Fibroblast of skin of right quadriceps (primary cell): ENCODE results near the gene DPM3.
A peak's percentile ranks its signal among the peaks of the same experiment; 100 is the strongest.

Experiments used
- DNase-seq: peaks from one replicate; pipeline ENCODE4 v3.0.0-alpha.2; 2013

Gene DPM3

GRCh38 chr1:155145491-155145890 lies 5.2 kb upstream of the DPM3 start:
- DNase-seq = no peak

GRCh38 chr1:155141749-155142148 lies 1.4 kb upstream of the DPM3 start:
- no peak for DNase-seq

GRCh38 chr1:155140630-155140953 lies 261 bp upstream of the DPM3 start:
- DNase-seq = no peak

GRCh38 chr1:155137154-155137949 lies 3.0 kb downstream of the DPM3 start:
- DNase-seq = no peak

- DNase-seq = no peak
These were observed 3.6 kb downstream of the DPM3 start for GRCh38 chr1:155136748-155137147.

- DNase-seq = peak; percentile 91
These were observed 4.8 kb downstream of the DPM3 start, which contains the start of gene SLC50A1 for GRCh38 chr1:155135415-155136028. Gene SLC50A1 (plus strand): TSS chr1:155135852. CDS start chr1:155135912, 60 bp downstream.

GRCh38 chr1:155134880-155135414 lies 5.4 kb downstream of the DPM3 start:
- DNase-seq = peak; percentile 90

GRCh38 chr1:155134322-155134721 lies 6.0 kb downstream of the DPM3 start:
- DNase-seq = no peak

- DNase-seq = no peak
These were observed 6.5 kb downstream of the DPM3 start for GRCh38 chr1:155133799-155134281.

GRCh38 chr1:155131856-155132255 lies 8.5 kb downstream of the DPM3 start:
- no peak for DNase-seq

GRCh38 chr1:155131285-155131684 lies 9.0 kb downstream of the DPM3 start:
- no peak for DNase-seq

- no peak for DNase-seq
These were observed 9.9 kb downstream of the DPM3 start for GRCh38 chr1:155130272-155131006.

- no peak for DNase-seq
These were observed 11.4 kb downstream of the DPM3 start for GRCh38 chr1:155128755-155129473.

- no peak for DNase-seq
These were observed 12.2 kb downstream of the DPM3 start for GRCh38 chr1:155127967-155128754.

- DNase-seq = no peak
These were observed 13.0 kb downstream of the DPM3 start, which contains the start of gene EFNA1 for GRCh38 chr1:155127105-155127966. Gene EFNA1 (plus strand): TSS chr1:155127876. CDS start chr1:155127978, 102 bp downstream.

GRCh38 chr1:155126556-155127104 lies 13.7 kb downstream of the DPM3 start:
- DNase-seq = no peak

GRCh38 chr1:155125946-155126555 lies 14.3 kb downstream of the DPM3 start:
- DNase-seq = no peak

- no peak for DNase-seq
These were observed 14.8 kb downstream of the DPM3 start for GRCh38 chr1:155125511-155125945.

- DNase-seq = no peak
These were observed 15.5 kb downstream of the DPM3 start for GRCh38 chr1:155124503-155125463.
